Activated T-helper 1 cell treated with anti-CD3 and anti-CD28 coated beads, Interleukin-12 subunit alpha, Interleukin-12 subunit beta, Interleukin-2, Interleukin-4 antibody, amounts not matched to agents 30 ng/mL and 10 ng/mL and 1 ng/mL, durations not matched to agents 14 hours and 24 hours and 36 hours (primary cell): ENCODE results near the gene PPIA. TPM values are rescaled to one million over a fixed set of nuclear protein-coding genes. Genes with fewer than 3 reads are reported as not detected.
A peak's percentile ranks its signal among the peaks of the same experiment; 100 is the strongest.
"Not testable (repeated sequence)": the region's sequence is repeated elsewhere in the genome, so short reads cannot be mapped to it uniquely, and the experiment has no call there.

Source experiments
- DNase-seq: peaks from one replicate; pipeline ENCODE4 v3.0.0; 2021; ENCODE audit warnings: low spot score
- H3K27ac Mint-ChIP-seq: one replicate; pipeline ENCODE4 v1.8.0; 2021; ENCODE audit warnings: mild to moderate bottlenecking, mixed read lengths
- H3K27me3 Mint-ChIP-seq: one replicate; pipeline ENCODE4 v1.8.0; 2022; ENCODE audit warnings: mild to moderate bottlenecking, moderate library complexity, mixed read lengths; ENCODE audit not compliant: insufficient read depth
- H3K36me3 Mint-ChIP-seq: one replicate; pipeline ENCODE4 v1.8.0; 2021; ENCODE audit warnings: low read depth, mixed read lengths
- H3K4me1 Mint-ChIP-seq: one replicate; pipeline ENCODE4 v1.8.0; 2021; ENCODE audit warnings: low read depth, mixed read lengths
- H3K4me3 Mint-ChIP-seq: one replicate; pipeline ENCODE4 v1.8.0; 2021; ENCODE audit warnings: mild to moderate bottlenecking, moderate library complexity, mixed read lengths
- H3K9me3 Mint-ChIP-seq: one replicate; pipeline ENCODE4 v1.8.0; 2021; ENCODE audit warnings: mixed read lengths
- intact Hi-C: fragments of 100-400 bp; cut with micrococcal nuclease; formaldehyde crosslinking; loops from one replicate; pipeline ENCODE4 v1.15.1; 2024
- total RNA-seq: library from RNA; stranded (reverse); gene quantifications from 2 replicates; pipeline ENCODE4 v1.2.3, GENCODE V29; 2022

The PPIA gene
- total RNA-seq, 1 donor from 2014 or later, result 2,153 TPM

GRCh38 chr7:44783407-44783806 is 13.1 kb upstream of the PPIA start:
- DNase-seq, result no peak
- H3K36me3 Mint-ChIP-seq, result peaks cover 5% of the 10 kb centered on the region
- H3K27me3 Mint-ChIP-seq, result peaks cover 2% of the 10 kb centered on the region
- H3K4me3 Mint-ChIP-seq, result no peak overlapping the region
- no peak overlapping the region for H3K27ac Mint-ChIP-seq
- intact Hi-C loops, result no loop called here
- peaks cover 18% of the 10 kb centered on the region for H3K9me3 Mint-ChIP-seq
- no peaks in the 10 kb centered on the region for H3K4me1 Mint-ChIP-seq

GRCh38 chr7:44784364-44784763 is 12.1 kb upstream of the PPIA start:
- peaks cover 18% of the 10 kb centered on the region for H3K9me3 Mint-ChIP-seq
- H3K36me3 Mint-ChIP-seq, result peaks cover 5% of the 10 kb centered on the region
- no peak overlapping the region for H3K4me3 Mint-ChIP-seq
- no peak for DNase-seq
- intact Hi-C loops, result no loop called here
- H3K4me1 Mint-ChIP-seq, result no peaks in the 10 kb centered on the region
- H3K27ac Mint-ChIP-seq, result no peak overlapping the region
- H3K27me3 Mint-ChIP-seq, result peaks cover 2% of the 10 kb centered on the region

GRCh38 chr7:44785218-44785617 is 11.3 kb upstream of the PPIA start:
- H3K36me3 Mint-ChIP-seq, intact Hi-C loops, H3K4me3 Mint-ChIP-seq, H3K27me3 Mint-ChIP-seq, DNase-seq, H3K27ac Mint-ChIP-seq, H3K4me1 Mint-ChIP-seq: not testable (repeated sequence)
- peaks cover 18% of the 10 kb centered on the region for H3K9me3 Mint-ChIP-seq

GRCh38 chr7:44787041-44787440 is 9.4 kb upstream of the PPIA start:
- Mint-ChIP-seq H3K9me3 (peaks cover 18% of the 10 kb centered on the region), H3K4me1 (no peaks in the 10 kb centered on the region)

GRCh38 chr7:44787762-44788161 is 8.7 kb upstream of the PPIA start:
- no peaks in the 10 kb centered on the region for H3K4me1 Mint-ChIP-seq
- peaks cover 5% of the 10 kb centered on the region for H3K36me3 Mint-ChIP-seq
- H3K27ac Mint-ChIP-seq, result no peak overlapping the region
- H3K9me3 Mint-ChIP-seq, result peaks cover 11% of the 10 kb centered on the region
- H3K4me3 Mint-ChIP-seq, result no peak overlapping the region
- H3K27me3 Mint-ChIP-seq, result no peaks in the 10 kb centered on the region
- DNase-seq, result no peak
- intact Hi-C loops, result no loop called here

More at GRCh38 chr7:44787041-44787440, 9.4 kb upstream of the PPIA start:
- no peak for DNase-seq
- Mint-ChIP-seq H3K27me3 (peaks cover 2% of the 10 kb centered on the region), H3K36me3 (peaks cover 5% of the 10 kb centered on the region), H3K4me3 (no peak overlapping the region), H3K27ac (no peak overlapping the region)
- intact Hi-C loops, result no loop called here

GRCh38 chr7:44789990-44790389 is 6.5 kb upstream of the PPIA start:
- no peaks in the 10 kb centered on the region for H3K27me3 Mint-ChIP-seq
- H3K4me3 Mint-ChIP-seq, result no peak overlapping the region
- intact Hi-C loops, result no loop called here

GRCh38 chr7:44791278-44792219 is 4.9 kb upstream of the PPIA start:
- DNase-seq, result no peak
- intact Hi-C loops, result no loop called here
- Mint-ChIP-seq H3K4me1 (no peaks in the 10 kb centered on the region), H3K9me3 (no peaks in the 10 kb centered on the region), H3K27me3 (no peaks in the 10 kb centered on the region), H3K4me3 (no peak overlapping the region), H3K36me3 (no peaks in the 10 kb centered on the region), H3K27ac (no peak overlapping the region)

More at GRCh38 chr7:44789990-44790389, 6.5 kb upstream of the PPIA start:
- Mint-ChIP-seq H3K27ac (no peak overlapping the region), H3K4me1 (no peaks in the 10 kb centered on the region), H3K36me3 (no peaks in the 10 kb centered on the region), H3K9me3 (no peaks in the 10 kb centered on the region)
- DNase-seq, result no peak

GRCh38 chr7:44793919-44794318 is 2.6 kb upstream of the PPIA start:
- Mint-ChIP-seq H3K27ac (no peak overlapping the region), H3K9me3 (no peaks in the 10 kb centered on the region), H3K4me1 (peaks cover 13% of the 10 kb centered on the region), H3K27me3 (no peaks in the 10 kb centered on the region), H3K36me3 (peaks cover 16% of the 10 kb centered on the region), H3K4me3 (no peak overlapping the region)
- intact Hi-C loops, result no loop called here
- no peak for DNase-seq

GRCh38 chr7:44794331-44794730 is 2.1 kb upstream of the PPIA start:
- Mint-ChIP-seq H3K4me1 (peaks cover 16% of the 10 kb centered on the region), H3K9me3 (no peaks in the 10 kb centered on the region), H3K27ac (no peak overlapping the region), H3K4me3 (no peak overlapping the region), H3K36me3 (peaks cover 19% of the 10 kb centered on the region), H3K27me3 (no peaks in the 10 kb centered on the region)
- intact Hi-C loops, result no loop called here
- DNase-seq, result no peak

GRCh38 chr7:44796034-44796503 is 412 bp upstream of the PPIA start:
- peaks cover 26% of the 10 kb centered on the region for H3K4me1 Mint-ChIP-seq
- H3K9me3 Mint-ChIP-seq, result no peaks in the 10 kb centered on the region
- H3K36me3 Mint-ChIP-seq, result peaks cover 35% of the 10 kb centered on the region
- intact Hi-C loops, result loop anchor here (1.0 to 2.0 kb wide), 14 partner anchors 48 to 714 kb away; partner anchors contain the start of genes MYO1G, OGDH, POLD2 and POLM
- H3K27me3 Mint-ChIP-seq, result no peaks in the 10 kb centered on the region
- peak overlapping the region; percentile 94 for H3K4me3 Mint-ChIP-seq
- peak overlapping the region; percentile 93 for H3K27ac Mint-ChIP-seq
- no peak for DNase-seq

- Mint-ChIP-seq H3K4me1 (peaks cover 34% of the 10 kb centered on the region), H3K9me3 (no peaks in the 10 kb centered on the region), H3K27me3 (no peaks in the 10 kb centered on the region), H3K36me3 (peaks cover 48% of the 10 kb centered on the region), H3K27ac (peak overlapping the region; percentile 94), H3K4me3 (peak overlapping the region; percentile 94)
- intact Hi-C loops, result loop anchor here (1.0 to 2.0 kb wide), 8 partner anchors 51 to 675 kb away; partner anchors contain the start of genes H2AZ2, MYO1G, POLD2 and TBRG4
- peak; percentile 81 for DNase-seq
Observed at GRCh38 chr7:44797329-44798258, 1.1 kb downstream of the PPIA start.

- DNase-seq, result no peak
- peak overlapping the region; percentile 50 for H3K27ac Mint-ChIP-seq
- intact Hi-C loops, result loop anchor here (1.0 kb wide), 1 partner anchor 117 kb away; no protein-coding TSS in a partner anchor
- H3K9me3 Mint-ChIP-seq, result no peaks in the 10 kb centered on the region
- peaks cover 34% of the 10 kb centered on the region for H3K4me1 Mint-ChIP-seq
- H3K36me3 Mint-ChIP-seq, result peaks cover 57% of the 10 kb centered on the region
- no peaks in the 10 kb centered on the region for H3K27me3 Mint-ChIP-seq
- H3K4me3 Mint-ChIP-seq, result peak overlapping the region; percentile 94
Observed at GRCh38 chr7:44798649-44799305, 2.3 kb downstream of the PPIA start.
